Measurements from ENCODE around the gene SSX4.
"Not testable (repeated sequence)": the region's sequence is repeated elsewhere in the genome, so short reads cannot be mapped to it uniquely, and the experiment has no call there.

SSX4 gene

DNA sequence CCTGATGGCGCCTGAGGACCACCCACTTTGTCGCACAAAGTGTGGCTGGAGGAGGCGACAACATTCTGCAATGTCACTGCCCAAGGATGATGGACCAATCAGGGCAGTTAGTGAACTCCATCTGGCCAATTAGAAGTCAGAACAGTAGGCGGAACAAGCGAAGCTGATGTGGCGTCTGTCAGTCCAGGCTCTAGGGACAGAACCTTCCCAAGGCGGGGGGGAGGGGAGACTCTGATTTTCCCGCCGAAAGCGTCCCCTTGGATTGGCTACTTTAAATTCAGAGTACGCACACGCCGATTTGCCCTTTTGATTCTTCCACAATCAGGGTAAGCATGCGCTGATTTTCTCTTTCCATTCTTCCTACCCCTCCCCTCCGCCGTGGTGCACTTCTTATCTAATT lies at the start of gene SSX4:
Gene SSX4 (plus strand): TSS at position 301 of the 400 bp plus-strand sequence. CDS start 515 bp downstream, outside the sequence.
- DNase-seq = not testable (repeated sequence)

DNA sequence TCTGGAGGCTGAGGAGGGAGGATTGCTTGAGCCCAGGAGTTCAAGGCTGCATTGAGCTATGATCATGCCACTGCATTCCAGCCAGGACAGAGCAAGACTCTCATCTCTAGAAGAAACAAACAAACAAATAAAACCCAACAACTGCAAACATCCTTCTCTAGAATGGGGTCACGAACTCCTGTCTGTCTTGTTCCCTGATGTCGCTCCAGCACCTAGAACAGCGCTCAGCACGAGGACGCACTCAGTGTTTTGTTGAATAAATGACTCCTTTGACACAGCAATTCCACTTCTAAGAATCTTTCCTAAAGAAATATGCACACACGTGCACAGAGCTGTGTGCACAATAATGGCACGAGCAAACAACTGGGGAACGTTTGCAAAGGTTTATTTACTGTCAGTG lies 37.3 kb upstream of the SSX4 start:
- not testable (repeated sequence) for DNase-seq

- not testable (repeated sequence) for DNase-seq
Observed at GRCh38 chrX:48356315-48357094, 26.8 kb upstream of the SSX4 start, which contains the start of gene SSX3. Gene SSX3, minus strand, starts transcription at chrX:48356703. Its CDS starts 1,454 bp downstream, at chrX:48355249.

GRCh38 chrX:48357681-48358080 lies 25.7 kb upstream of the SSX4 start:
- no peak for DNase-seq

DNA sequence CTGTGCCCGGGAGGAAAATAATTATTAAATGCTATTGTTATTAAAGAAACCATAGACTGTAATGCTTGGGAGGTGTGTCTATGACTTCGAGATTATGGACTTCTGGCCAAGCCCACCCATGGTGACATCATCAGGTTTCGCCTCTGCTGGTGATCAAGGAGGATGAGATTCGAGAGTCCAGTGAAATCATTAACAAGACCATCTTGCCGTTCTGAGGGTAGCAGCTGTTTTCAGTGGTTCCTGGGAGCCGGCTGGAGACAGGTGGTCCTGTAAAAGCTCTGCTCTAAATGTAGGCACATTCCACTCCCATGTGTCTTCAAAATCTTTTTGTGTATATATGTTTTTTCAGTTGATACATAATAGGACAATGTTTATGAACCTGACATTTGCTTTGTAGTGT lies 24.1 kb upstream of the SSX4 start:
- DNase-seq = not testable (repeated sequence)

- DNase-seq = not testable (repeated sequence)
Observed at GRCh38 chrX:48367717-48368408, 15.5 kb upstream of the SSX4 start.

- DNase-seq = not testable (repeated sequence)
Observed at GRCh38 chrX:48370408-48370807, 12.9 kb upstream of the SSX4 start.

DNA sequence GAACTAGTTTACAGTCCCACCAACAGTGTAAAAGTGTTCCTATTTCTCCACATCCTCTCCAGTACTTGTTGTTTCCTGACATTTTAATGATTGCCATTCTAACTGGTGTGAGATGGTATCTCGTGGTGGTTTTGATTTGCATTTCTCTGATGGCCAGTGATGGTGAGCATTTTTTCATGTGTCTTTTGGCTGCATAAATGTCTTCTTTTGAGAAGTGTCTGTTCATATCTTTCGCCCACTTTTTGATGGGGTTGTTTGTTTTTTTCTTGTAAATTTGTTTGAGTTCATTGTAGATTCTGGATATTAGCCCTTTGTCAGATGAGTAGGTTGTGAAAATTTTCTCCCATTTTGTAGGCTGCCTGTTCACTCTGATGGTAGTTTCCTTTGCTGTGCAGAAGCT lies 13.6 kb downstream of the SSX4 start:
- DNase-seq = not testable (repeated sequence)

DNA sequence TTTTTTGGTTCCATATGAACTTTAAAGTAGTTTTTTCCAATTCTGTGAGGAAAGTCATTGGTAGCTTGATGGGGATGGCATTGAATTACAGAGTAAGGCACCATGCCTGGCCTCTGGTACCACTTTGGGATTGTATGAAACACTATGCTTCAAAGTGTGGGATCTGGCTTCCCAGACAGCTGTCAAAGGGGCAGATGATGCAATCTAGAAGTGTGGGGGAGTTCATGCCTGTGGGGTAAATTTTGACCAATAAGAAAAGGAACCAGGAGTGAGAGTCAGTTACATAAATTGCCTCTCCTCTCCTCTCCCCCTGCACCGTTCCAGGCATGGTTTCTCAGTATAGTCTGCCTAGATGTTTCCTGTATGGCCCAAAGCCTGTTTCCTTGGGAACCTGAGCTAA lies 14.5 kb downstream of the SSX4 start:
- DNase-seq = not testable (repeated sequence)

- DNase-seq = not testable (repeated sequence)
Observed at GRCh38 chrX:48411860-48412259, 28.5 kb downstream of the SSX4 start, which contains the start of gene SSX4B. Gene SSX4B, minus strand, starts transcription at chrX:48411960. Its CDS starts 588 bp downstream, at chrX:48411372.

GRCh38 chrX:48427027-48427716 lies 43.8 kb downstream of the SSX4 start:
- not testable (repeated sequence) for DNase-seq

DNA sequence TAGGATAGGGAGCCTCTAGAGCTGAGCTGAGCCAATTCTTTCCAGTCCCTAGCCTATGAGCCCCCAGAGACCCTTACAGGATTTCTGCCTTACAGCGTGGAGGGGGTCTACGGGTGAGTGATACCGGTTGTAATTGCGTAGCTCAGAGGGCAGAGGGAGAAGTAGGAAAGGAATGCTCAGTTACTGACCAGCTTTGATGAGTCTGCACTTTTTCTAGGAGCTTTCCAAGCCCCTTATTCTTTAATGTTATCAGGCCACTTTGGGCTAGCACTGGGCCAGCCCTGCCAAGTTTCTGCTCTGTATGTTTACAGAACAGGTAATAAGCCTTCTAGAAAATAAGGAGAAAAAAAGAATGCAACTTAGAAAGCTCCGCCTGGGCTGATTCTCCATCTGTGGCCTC lies 46.3 kb downstream of the SSX4 start:
- DNase-seq = not testable (repeated sequence)

- DNase-seq = not testable (repeated sequence)
Observed at GRCh38 chrX:48430166-48430565, 46.8 kb downstream of the SSX4 start.

GRCh38 chrX:48433713-48434112 lies 50.4 kb downstream of the SSX4 start:
- not testable (repeated sequence) for DNase-seq
